Fibroblast of peridontal ligament (primary cell): ENCODE data around the gene MUC4.
A peak's percentile ranks its signal among the peaks of the same experiment; 100 is the strongest.
"Not testable (repeated sequence)": the region's sequence is repeated elsewhere in the genome, so short reads cannot be mapped to it uniquely, and the experiment has no call there.

ENCODE experiments used
- DNase-seq: peaks from one replicate; pipeline ENCODE4 v3.0.0-alpha.2; 2010; ENCODE audit errors: extremely low read depth

The MUC4 gene

GRCh38 chr3:195784031-195784430 is 27.7 kb downstream of the MUC4 start:
- DNase-seq = not testable (repeated sequence)

DNA sequence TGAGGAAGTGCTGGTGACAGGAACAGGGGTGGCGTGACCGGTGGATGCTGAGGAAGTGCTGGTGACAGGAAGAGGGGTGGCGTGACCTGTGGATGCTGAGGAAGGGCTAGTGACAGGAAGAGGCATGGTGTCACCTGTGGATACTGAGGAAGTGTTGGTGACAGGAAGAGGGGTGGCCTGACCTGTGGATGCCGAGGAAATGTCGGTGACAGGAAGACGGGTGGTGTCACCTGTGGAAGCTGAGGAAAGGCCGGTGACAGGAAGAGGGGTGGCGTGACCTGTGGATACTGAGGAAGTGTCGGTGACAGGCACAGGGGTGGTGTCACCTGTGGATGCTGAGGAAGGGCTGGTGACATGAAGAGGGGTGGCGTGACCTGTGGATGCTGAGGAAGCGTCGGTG is 30.5 kb downstream of the MUC4 start:
- DNase-seq = not testable (repeated sequence)

GRCh38 chr3:195777975-195778374 is 33.8 kb downstream of the MUC4 start:
- no peak for DNase-seq

DNA sequence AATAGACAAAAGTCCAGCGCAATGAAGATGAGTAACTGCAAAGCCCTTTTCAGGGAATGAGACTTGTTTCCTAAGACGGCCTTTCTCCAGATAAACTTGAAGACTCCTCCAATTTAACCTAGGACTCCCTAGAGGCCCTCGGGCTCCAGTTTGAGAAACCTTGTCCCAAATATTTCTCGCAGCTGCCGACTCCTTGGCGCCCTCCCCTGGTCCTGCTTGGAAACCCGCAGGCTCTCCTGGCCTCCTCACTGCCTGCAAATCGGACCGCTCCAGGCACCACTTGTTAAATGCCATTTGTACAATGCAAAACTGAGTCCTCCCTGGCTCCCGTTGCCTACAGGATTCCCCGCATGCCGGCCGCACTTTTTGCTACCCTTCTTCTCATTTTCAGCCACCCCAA is 36.8 kb downstream of the MUC4 start:
- DNase-seq = peak; percentile 8

- no peak for DNase-seq
These were observed 37.7 kb downstream of the MUC4 start for GRCh38 chr3:195773956-195774537.

GRCh38 chr3:195771646-195772300 is 40.0 kb downstream of the MUC4 start:
- DNase-seq = no peak

GRCh38 chr3:195770841-195771645 is 40.7 kb downstream of the MUC4 start:
- not testable (repeated sequence) for DNase-seq

GRCh38 chr3:195770081-195770840 is 41.5 kb downstream of the MUC4 start:
- DNase-seq = no peak

DNA sequence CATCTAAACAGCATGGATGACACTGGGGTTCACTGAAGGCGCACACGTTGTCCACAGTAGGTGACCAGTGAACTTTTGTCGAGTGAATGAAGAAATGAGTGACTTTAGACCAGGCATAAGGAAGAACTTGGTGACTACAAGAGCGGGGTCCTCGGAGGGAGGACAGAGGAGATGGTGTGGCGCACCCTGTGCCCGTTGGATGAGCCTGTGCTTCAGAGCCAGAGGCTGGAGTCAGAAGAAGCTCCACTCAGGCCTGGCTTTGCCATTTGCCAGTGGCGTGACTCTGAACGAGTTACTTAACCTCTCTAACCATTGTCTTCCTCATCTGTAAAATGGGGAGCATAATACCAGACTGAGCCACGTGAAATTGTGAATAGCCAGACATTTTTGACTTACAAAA is 42.2 kb downstream of the MUC4 start:
- DNase-seq = no peak

GRCh38 chr3:195768831-195769303 is 42.9 kb downstream of the MUC4 start:
- DNase-seq = no peak

DNA sequence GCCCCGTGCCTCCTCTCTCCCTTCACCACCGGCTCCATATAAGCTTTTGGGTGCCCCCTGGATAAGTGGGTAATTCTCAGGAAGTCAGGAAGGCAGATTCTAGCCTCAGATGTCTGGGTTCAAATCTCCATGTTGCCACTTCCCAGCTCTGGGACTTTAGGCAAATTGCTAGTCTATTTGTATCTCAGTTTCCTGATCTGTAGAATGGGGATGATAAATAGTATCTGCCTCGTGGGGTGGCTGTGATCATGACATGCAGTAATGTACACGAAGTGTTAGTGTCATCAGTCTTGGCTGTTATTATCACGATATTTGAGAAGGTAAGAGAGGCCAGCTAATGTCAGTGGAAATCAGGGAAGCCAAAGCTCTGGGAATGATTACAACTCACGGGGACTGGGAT is 43.3 kb downstream of the MUC4 start:
- no peak for DNase-seq

GRCh38 chr3:195767792-195768191 is 43.9 kb downstream of the MUC4 start:
- DNase-seq = no peak

- DNase-seq = no peak
These were observed 45.1 kb downstream of the MUC4 start for GRCh38 chr3:195766671-195767070.

DNA sequence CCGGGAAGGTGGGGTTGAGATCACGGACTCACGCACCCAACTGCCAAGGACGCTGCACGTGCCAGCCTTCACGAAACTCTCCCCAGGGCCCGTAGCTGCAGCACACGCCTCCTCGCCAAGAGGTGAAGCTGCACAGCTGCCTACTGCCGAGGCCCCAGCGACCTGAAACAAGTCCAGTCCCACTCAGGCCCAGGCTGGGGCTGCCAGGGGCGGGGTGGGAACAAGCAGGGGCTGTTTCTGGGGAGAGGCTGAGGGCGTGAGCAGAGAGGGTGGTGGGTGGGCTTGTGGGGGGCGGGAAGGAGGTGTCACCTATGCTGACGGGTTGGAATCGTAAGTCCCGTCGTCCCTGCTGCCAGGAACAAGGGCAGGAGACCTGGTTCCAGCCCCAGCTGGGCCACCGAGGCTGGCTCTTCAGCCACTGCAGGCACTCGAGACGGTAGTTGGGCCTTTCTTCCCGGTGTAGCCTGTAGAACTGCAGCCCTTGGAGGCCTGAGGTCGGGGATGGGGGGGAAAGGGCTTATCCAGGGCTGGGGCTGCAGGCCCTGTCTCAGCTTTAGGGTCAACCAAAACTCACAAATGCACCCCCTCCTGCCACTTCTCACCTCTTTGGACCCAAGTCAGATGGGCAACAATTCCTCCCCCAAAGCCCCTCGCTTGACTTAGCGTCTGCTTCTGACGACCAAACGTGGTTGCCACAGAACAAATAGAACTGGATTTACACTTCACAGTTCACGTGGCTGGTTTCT is 46.6 kb downstream of the MUC4 start:
- no peak for DNase-seq

GRCh38 chr3:195763843-195764825 is 47.6 kb downstream of the MUC4 start:
- no peak for DNase-seq

GRCh38 chr3:195763076-195763830 is 48.5 kb downstream of the MUC4 start:
- no peak for DNase-seq

DNA sequence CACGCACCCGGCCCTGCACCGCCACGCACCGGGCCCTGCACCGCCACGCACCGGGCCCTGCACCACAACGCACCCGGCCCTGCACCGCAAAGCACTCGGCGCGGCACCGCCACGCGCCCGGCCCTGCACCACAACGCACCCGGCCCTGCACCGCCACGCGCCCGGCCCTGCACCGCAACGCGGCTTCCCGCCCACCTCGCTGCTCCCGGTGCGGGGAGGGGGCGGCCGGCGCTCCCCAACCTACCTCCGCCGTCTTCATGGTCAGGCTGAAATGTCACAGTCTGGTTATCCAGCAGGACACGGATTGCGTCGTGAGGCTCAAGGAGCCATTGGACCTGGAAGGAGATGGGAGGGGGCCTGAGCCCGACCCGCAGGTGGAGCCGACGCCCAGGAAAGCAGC is 49.1 kb downstream of the MUC4 start:
- DNase-seq = no peak

DNA sequence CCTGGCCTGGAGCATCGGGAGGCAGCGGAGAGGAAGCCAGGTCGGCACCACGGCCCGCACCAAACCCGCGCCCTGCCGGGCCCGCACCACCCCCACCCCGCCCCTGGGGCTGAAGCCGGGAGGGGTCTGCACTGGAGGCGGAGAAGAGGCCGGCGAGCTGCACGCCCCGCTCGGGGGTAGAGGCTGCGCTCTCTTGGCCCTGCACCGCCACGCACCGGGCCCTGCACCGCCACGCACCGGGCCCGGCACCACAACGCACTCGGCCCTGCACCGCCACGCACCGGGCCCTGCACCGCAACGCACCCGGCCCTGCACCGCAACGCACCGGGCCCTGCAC is 49.5 kb downstream of the MUC4 start:
- no peak for DNase-seq

DNA sequence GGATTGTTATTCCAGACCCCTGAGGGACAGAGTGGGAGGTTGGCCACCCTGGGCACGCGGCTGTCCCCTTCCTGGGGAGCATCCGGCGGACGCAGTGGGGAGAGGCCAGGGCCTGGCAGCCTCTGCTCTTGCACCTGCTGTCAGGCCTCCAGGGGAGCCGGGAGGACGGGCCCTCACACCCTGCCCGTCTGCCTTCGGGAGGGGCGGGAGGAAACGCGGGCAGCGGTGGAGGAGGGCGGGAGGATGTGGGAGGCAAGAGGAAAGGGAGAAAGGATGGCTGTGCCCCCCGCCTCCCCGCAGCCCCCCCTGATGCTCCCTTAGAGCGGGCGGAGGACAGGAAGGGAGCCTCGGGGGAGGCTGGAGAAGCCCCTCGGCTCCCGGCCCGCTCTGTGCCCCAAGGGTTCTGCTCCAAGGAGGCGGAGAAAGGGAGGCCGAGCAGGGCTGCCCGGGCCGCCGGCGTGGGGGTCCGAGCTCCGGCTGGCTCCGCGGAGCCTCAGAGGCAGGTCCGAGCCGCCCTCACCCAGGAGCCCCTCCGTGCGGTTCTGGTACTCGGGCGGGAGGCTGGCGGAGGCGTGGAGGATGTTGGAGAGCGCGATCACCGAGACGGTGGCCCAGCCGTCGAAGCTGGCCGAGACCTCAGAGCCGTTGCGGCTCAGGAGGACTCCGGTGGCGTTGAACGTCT is 50.0 kb downstream of the MUC4 start:
- DNase-seq = no peak
